Peyer's patch (tissue), 4 donors: Measurements from ENCODE around the gene ETV6.

Source experiments
- CTCF ChIP-seq, 6 experiments: fragments of 450-650 bp in 4 of 6; fragments of 200-600 bp in 2 of 6; sonication (generic) in 1 of 6; IDR thresholded peaks; one replicate each; pipeline ENCODE4 v1.5.1; 2017 to 2019; ENCODE audit warnings: antibody characterized with exemption in 6 of 6, mild to moderate bottlenecking in 3 of 6, moderate library complexity in 1 of 6
- POLR2A ChIP-seq, 2 donors: fragments of 450-650 bp; IDR thresholded peaks; one replicate each; pipeline ENCODE4 v1.5.1; 2017; ENCODE audit warnings: antibody characterized with exemption in 2 of 2, mild to moderate bottlenecking in 2 of 2, moderate library complexity in 2 of 2

GRCh38 chr12:11917501-11917900 is 268.0 kb downstream of the ETV6 start:
- TF ChIP-seq CTCF (IDR thresholded peaks at IDR 0.05) (no peak), POLR2A (IDR thresholded peaks at IDR 0.05) (no peak)
